Smooth muscle cell of bladder (primary cell): ENCODE results near the gene ATAD3A. TPM values are rescaled to one million over a fixed set of nuclear protein-coding genes. Genes with fewer than 3 reads are reported as not detected.

ENCODE experiments used
- total RNA-seq: library from RNA; depleted of rRNA; stranded (reverse); fragments of >200 nt; gene quantifications from 2 replicates; pipeline ENCODE4 v1.2.3, GENCODE V29; 2014

The ATAD3A gene
- 20.9 and 25.9 TPM in 2 replicates for total RNA-seq

DNA sequence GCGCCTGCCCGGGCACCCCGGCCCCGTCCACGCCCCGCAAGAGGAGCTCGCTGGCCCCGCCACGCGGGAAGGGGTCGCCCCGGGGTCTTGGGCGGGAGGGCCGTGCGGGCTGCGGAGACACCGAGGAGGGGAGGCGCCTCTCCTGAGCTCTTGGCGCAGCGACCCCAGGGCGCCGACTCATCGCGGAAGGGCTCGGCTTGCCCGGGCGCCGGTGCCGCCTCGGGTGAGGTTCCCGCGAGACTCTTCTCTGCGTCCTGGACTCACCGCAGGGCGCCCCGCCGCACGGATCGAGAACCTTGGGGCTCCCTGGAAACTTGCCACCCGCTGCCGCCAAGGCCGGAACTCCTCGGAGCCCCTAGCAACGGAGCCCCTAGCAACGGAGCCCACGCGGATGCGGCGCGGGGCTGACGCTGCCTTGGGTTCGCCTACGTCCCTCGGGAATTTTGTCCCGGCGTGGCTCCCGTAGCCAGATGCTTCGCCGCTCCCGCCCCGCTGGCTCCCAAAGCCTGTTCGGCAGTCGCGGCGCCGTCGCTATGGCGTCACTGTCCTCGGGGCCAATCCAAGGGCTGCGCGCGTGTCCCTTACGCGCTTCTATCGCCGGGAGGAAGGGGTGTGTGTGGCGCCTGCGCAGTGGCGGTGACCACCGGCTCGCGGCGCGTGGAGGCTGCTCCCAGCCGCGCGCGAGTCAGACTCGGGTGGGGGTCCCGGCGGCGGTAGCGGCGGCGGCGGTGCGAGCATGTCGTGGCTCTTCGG, at the start of gene ATAD3A:
ATAD3A (plus strand) TSS at position 630 of the 753 bp plus-strand sequence; CDS start at position 737, 107 bp downstream.

DNA sequence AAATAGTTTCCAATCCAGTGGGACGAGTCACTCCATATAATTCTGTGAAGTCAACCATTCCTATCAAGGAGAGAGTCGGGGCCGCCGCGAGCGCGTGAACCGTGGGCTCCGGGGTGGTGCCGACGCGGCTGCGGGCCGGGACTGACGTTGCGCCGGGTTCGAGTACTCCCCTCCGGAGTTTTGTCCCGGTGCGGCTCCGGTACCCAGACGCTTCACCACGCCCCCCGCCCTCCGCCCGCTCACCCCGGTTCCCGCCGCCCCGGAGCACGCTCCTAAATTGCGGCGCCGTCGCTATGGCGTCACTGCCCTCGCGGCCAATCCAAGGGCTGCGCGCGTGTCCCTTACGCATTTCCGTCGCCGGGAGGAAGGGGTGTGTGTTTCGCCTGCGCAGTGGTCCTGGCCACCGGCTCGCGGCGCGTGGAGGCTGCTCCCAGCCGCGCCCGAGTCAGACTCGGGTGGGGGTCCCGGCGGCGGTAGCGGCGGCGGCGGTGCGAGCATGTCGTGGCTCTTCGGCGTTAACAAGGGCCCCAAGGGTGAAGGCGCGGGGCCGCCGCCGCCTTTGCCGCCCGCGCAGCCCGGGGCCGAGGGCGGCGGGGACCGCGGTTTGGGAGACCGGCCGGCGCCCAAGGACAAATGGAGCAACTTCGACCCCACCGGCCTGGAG, 40.4 kb upstream of the ATAD3A start, which contains the start of gene ATAD3B:
ATAD3B (plus strand) TSS at position 377 of the 664 bp plus-strand sequence; CDS start at position 497, 120 bp downstream.

DNA sequence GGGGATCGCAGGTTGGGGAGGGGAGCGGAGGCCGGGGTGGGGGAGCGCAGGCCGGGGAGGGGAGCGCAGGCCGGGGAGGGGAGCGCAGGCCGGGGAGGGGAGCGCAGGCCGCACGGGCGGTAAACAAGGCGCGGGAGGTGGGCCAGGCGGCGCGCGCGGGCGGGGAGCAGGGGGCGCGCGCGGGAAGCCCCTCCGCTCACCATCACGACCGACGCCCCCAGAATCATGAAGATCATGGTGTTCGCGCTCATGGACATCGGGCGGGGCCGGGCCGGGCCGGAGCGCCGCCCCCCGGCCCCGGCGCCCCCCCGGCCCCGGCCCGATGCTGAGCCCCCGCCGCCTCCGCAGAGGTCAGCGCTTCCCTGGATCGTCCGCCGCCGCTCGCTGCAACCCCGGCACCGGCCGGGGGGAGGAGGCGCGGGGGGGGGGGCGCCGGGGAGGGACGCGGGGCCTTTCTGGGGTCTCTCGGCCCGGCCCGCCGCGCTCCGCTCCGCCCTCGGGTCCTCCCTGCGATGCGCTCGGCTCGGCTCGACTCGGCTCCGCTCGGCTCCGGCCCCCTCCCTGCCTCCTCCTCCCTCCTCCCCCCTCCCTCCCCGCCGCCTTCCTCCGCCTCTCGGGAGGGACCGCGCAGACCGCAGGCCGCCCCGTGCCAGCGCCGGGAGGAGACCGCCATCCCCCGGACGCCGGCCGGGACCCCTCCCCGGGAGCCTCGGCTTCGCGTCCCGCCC, 28.3 kb downstream of the ATAD3A start, which contains the start of gene TMEM240:
TMEM240 (minus strand) TSS at position 535 of the 728 bp plus-strand sequence; CDS start at position 257, 278 bp downstream.

DNA sequence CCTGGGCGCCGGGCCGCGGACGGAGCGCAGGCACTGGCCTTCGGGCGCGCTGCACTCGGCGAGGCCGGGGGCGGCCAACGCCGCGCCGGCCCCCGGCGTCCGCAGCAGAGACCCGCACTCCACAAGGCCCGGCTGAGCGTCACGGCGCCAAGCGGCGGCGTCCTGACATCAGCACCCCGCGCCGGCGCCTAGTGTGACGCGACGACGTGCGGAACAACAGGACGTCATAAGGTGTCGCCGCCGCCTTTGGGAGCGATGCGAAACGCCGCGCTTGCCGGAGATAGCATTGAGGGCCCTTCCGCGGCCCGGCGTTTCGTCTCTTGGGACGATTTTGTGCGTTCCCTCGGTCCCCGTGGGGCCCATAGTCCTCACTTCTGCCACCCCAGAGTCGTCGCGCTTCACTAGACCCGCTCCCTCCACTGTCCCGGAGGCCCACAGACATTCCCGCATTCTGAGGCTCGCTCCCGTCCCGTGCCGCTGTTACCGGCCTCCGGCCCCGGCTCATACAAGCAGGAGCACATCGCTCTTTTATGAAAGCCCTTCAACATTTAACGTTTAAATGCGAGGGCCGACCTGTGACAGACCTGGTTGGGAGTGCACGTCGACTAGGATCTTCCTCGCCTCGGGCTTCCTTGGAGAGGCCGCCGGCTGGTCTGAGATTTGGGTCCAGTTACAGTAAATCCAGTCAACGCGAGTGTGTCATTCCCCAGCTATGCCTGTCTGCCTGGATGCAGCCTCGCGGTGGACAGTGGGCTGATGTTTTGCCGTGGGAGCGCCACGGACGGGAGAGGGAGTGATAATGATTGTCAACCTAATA, 63.0 kb downstream of the ATAD3A start, which contains the start of gene SSU72:
SSU72 (minus strand) TSS at position 143 of the 817 bp plus-strand sequence. CDS start 306 bp downstream, outside the sequence.

Other genes with a start within 250 kb of the ATAD3A start
- gene UBE2J2, start 238.3 kb upstream of the ATAD3A start, total RNA-seq = 34.0 and 44.7 TPM in 2 replicates
- gene SCNN1D, start 231.7 kb upstream of the ATAD3A start, total RNA-seq = 0.71 and 0.74 TPM in 2 replicates
- 19.2 and 25.7 TPM in 2 replicates for gene ACAP3, start 204.2 kb upstream of the ATAD3A start, total RNA-seq
- gene PUSL1, start 203.6 kb upstream of the ATAD3A start, total RNA-seq = 9.2 and 12.0 TPM in 2 replicates
- 47.5 and 50.3 TPM in 2 replicates for gene INTS11, start 187.5 kb upstream of the ATAD3A start, total RNA-seq
- 7.0 and 9.1 TPM in 2 replicates for gene CPTP, start 187.4 kb upstream of the ATAD3A start, total RNA-seq
- 0.14 and 0.18 TPM in 2 replicates for gene TAS1R3, start 180.9 kb upstream of the ATAD3A start, total RNA-seq
- 48.4 and 72.1 TPM in 2 replicates for gene DVL1, start 162.7 kb upstream of the ATAD3A start, total RNA-seq
- gene MXRA8, start 153.6 kb upstream of the ATAD3A start, total RNA-seq = 236 and 258 TPM in 2 replicates
- 93.0 and 96.6 TPM in 2 replicates for gene AURKAIP1, start 137.0 kb upstream of the ATAD3A start, total RNA-seq
- gene CCNL2, start 112.8 kb upstream of the ATAD3A start, total RNA-seq = 103 and 153 TPM in 2 replicates
- 95.4 and 96.7 TPM in 2 replicates for gene MRPL20, start 104.9 kb upstream of the ATAD3A start, total RNA-seq
- gene ANKRD65, start 90.9 kb upstream of the ATAD3A start, total RNA-seq = 0.28 and 0.46 TPM in 2 replicates
- gene VWA1, start 76.5 kb upstream of the ATAD3A start, total RNA-seq = 2.8 and 3.7 TPM in 2 replicates
- gene ATAD3C, start 62.5 kb upstream of the ATAD3A start, total RNA-seq = not detected in 2 replicates
- 12.8 TPM in 2 replicates for gene ATAD3B, start 40.4 kb upstream of the ATAD3A start, total RNA-seq
- 2.1 and 3.3 TPM in 2 replicates for gene TMEM240, start 28.5 kb downstream of the ATAD3A start, total RNA-seq
- 43.2 and 77.1 TPM in 2 replicates for gene SSU72, start 62.7 kb downstream of the ATAD3A start, total RNA-seq
- 0.43 and 0.92 TPM in 2 replicates for gene FNDC10, start 88.0 kb downstream of the ATAD3A start, total RNA-seq
- 67.7 and 103 TPM in 2 replicates for gene MIB2, start 103.3 kb downstream of the ATAD3A start, total RNA-seq
- 4.6 and 9.8 TPM in 2 replicates for gene MMP23B, start 120.0 kb downstream of the ATAD3A start, total RNA-seq
- gene CDK11B, start 146.8 kb downstream of the ATAD3A start, total RNA-seq = 5.7 and 10.1 TPM in 2 replicates
- 19.2 and 26.9 TPM in 2 replicates for gene SLC35E2B, start 180.6 kb downstream of the ATAD3A start, total RNA-seq
- gene CDK11A, start 212.2 kb downstream of the ATAD3A start, total RNA-seq = 10.1 and 12.1 TPM in 2 replicates